HL-60 (cell line): ENCODE results near the gene EVI5L.

Experiments used
- GABPA ChIP-seq: IDR thresholded peaks from 2 replicates; pipeline ENCODE4 v1.6.1; 2012; ENCODE audit warnings: low read depth
- POLR2AphosphoS5 ChIP-seq: IDR thresholded peaks from 2 replicates; pipeline ENCODE4 v1.6.1; 2012; ENCODE audit warnings: low read depth
- TF ChIP-seq, protein P1 (sequence below): IDR thresholded peaks from one replicate; pipeline ENCODE4 v1.5.1; 2011; ENCODE audit warnings: low read length, control low read depth, inconsistent platforms; ENCODE audit not compliant: insufficient read depth
- TF ChIP-seq, protein P2 (sequence below): IDR thresholded peaks from 2 replicates; pipeline ENCODE4 v1.6.1; 2012; ENCODE audit warnings: low read depth; ENCODE audit not compliant: insufficient replicate concordance

DNA sequence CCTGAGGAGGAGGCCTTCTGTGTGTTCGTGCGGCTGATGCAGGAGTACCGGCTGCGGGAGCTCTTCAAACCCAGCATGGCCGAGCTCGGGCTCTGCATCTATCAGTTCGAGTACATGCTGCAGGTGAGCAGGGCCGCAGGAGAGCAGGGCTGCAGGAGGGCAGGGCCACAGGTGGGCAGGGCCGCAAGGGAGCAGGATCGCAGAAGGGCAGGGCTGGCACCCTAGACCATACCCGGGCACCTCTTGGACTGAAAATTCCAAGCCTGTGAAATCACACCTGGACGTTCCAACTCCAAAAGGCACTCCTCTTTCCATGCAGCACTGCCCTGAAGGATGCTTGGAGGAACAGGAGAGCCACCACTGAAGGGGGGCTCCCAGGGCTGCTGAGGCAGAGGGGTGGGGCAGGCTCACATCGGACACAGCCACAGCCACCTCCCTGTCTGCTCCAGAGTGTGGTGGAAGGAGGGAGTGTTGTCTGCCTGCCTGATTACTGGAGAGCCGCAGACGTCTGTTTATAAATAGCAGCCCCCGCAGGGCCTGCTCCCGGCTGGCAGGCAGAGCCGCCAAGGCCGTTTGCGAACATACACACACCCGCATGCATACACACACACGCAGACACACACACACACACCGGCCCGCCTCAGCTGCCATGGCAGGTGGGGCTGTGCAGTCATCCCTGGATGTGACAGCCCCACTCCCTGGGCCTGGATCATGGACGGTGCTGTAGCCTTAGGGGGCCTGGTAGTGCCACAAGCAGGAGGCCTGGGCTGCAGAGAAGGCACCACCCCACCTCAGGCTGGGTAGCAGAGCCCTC, 20.2 kb downstream of the EVI5L start:
- TF ChIP-seq, protein P1, sequence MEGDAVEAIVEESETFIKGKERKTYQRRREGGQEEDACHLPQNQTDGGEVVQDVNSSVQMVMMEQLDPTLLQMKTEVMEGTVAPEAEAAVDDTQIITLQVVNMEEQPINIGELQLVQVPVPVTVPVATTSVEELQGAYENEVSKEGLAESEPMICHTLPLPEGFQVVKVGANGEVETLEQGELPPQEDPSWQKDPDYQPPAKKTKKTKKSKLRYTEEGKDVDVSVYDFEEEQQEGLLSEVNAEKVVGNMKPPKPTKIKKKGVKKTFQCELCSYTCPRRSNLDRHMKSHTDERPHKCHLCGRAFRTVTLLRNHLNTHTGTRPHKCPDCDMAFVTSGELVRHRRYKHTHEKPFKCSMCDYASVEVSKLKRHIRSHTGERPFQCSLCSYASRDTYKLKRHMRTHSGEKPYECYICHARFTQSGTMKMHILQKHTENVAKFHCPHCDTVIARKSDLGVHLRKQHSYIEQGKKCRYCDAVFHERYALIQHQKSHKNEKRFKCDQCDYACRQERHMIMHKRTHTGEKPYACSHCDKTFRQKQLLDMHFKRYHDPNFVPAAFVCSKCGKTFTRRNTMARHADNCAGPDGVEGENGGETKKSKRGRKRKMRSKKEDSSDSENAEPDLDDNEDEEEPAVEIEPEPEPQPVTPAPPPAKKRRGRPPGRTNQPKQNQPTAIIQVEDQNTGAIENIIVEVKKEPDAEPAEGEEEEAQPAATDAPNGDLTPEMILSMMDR, result no peak
- TF ChIP-seq, protein P2, sequence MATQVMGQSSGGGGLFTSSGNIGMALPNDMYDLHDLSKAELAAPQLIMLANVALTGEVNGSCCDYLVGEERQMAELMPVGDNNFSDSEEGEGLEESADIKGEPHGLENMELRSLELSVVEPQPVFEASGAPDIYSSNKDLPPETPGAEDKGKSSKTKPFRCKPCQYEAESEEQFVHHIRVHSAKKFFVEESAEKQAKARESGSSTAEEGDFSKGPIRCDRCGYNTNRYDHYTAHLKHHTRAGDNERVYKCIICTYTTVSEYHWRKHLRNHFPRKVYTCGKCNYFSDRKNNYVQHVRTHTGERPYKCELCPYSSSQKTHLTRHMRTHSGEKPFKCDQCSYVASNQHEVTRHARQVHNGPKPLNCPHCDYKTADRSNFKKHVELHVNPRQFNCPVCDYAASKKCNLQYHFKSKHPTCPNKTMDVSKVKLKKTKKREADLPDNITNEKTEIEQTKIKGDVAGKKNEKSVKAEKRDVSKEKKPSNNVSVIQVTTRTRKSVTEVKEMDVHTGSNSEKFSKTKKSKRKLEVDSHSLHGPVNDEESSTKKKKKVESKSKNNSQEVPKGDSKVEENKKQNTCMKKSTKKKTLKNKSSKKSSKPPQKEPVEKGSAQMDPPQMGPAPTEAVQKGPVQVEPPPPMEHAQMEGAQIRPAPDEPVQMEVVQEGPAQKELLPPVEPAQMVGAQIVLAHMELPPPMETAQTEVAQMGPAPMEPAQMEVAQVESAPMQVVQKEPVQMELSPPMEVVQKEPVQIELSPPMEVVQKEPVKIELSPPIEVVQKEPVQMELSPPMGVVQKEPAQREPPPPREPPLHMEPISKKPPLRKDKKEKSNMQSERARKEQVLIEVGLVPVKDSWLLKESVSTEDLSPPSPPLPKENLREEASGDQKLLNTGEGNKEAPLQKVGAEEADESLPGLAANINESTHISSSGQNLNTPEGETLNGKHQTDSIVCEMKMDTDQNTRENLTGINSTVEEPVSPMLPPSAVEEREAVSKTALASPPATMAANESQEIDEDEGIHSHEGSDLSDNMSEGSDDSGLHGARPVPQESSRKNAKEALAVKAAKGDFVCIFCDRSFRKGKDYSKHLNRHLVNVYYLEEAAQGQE, result no peak
- TF ChIP-seq GABPA (no peak), POLR2AphosphoS5 (no peak)
